ENCODE measurements around the gene DMD. TPM values are rescaled to one million over a fixed set of nuclear protein-coding genes. Genes with fewer than 3 reads are reported as not detected.
"Not testable (repeated sequence)": the region's sequence is repeated elsewhere in the genome, so short reads cannot be mapped to it uniquely, and the experiment has no call there.

Gene DMD
- total RNA-seq, 4 donors from 2014 or later: 2.2 to 26.7 (median 7.8) TPM

- H3K27ac ChIP-seq: no peak overlapping the region
- no peaks in the 10 kb centered on the region for H3K36me3 ChIP-seq
- H3K9me3 ChIP-seq: no peaks in the 10 kb centered on the region
- H3K4me3 ChIP-seq: no peak overlapping the region
- no peaks in the 10 kb centered on the region for H3K27me3 ChIP-seq
- no peak for TF ChIP-seq POLR2A (IDR thresholded peaks at IDR 0.05)
- TF ChIP-seq CTCF (IDR thresholded peaks at IDR 0.05): no peak
- H3K4me1 ChIP-seq: no peaks in the 10 kb centered on the region
- WGBS, 2 donors: 54 to 56% methylated on average over 3 of the region's 3 CpGs
- DNase-seq: no peak
- intact Hi-C loops (cut with DNase I): no loop called here
These were observed 116.3 kb downstream of the DMD start for GRCh38 chrX:33095079-33095478.

GRCh38 chrX:33087411-33087810 is 123.9 kb downstream of the DMD start:
- Histone ChIP-seq H3K36me3 (no peaks in the 10 kb centered on the region), H3K4me3 (no peak overlapping the region), H3K27me3 (no peaks in the 10 kb centered on the region), H3K4me1 (no peaks in the 10 kb centered on the region), H3K27ac (no peak overlapping the region), H3K9me3 (no peaks in the 10 kb centered on the region)
- intact Hi-C loops (cut with DNase I): no loop called here
- TF ChIP-seq POLR2A (IDR thresholded peaks at IDR 0.05) (no peak), CTCF (IDR thresholded peaks at IDR 0.05) (no peak)
- DNase-seq: no peak

GRCh38 chrX:33086886-33087285 is 124.5 kb downstream of the DMD start:
- no peak for TF ChIP-seq POLR2A (IDR thresholded peaks at IDR 0.05)
- no peak for TF ChIP-seq CTCF (IDR thresholded peaks at IDR 0.05)
- H3K4me1 ChIP-seq: no peaks in the 10 kb centered on the region
- no peaks in the 10 kb centered on the region for H3K36me3 ChIP-seq
- 33 to 64% methylated on average over 1 of the region's 1 CpG for WGBS, 2 donors
- H3K4me3 ChIP-seq: no peak overlapping the region
- H3K27me3 ChIP-seq: no peaks in the 10 kb centered on the region
- H3K9me3 ChIP-seq: no peaks in the 10 kb centered on the region
- DNase-seq: no peak
- intact Hi-C loops (cut with DNase I): no loop called here
- no peak overlapping the region for H3K27ac ChIP-seq

GRCh38 chrX:33082371-33082770 is 129.0 kb downstream of the DMD start:
- WGBS, 2 donors: 43 to 79% methylated on average over 1 of the region's 1 CpG
- no peak for DNase-seq
- H3K36me3 ChIP-seq: no peaks in the 10 kb centered on the region
- H3K9me3 ChIP-seq: no peaks in the 10 kb centered on the region
- no peak overlapping the region for H3K4me3 ChIP-seq
- TF ChIP-seq CTCF (IDR thresholded peaks at IDR 0.05): no peak
- no peak for TF ChIP-seq POLR2A (IDR thresholded peaks at IDR 0.05)
- intact Hi-C loops (cut with DNase I): no loop called here
- H3K4me1 ChIP-seq: no peaks in the 10 kb centered on the region
- no peaks in the 10 kb centered on the region for H3K27me3 ChIP-seq
- no peak overlapping the region for H3K27ac ChIP-seq

- TF ChIP-seq CTCF (IDR thresholded peaks at IDR 0.05) (no peak), POLR2A (IDR thresholded peaks at IDR 0.05) (no peak)
- H3K4me3 ChIP-seq: no peak overlapping the region
- WGBS, 2 donors: 76 to 92% methylated on average over 3 of the region's 3 CpGs
- H3K36me3 ChIP-seq: no peaks in the 10 kb centered on the region
- no peak for DNase-seq
- intact Hi-C loops (cut with DNase I): no loop called here
- no peak overlapping the region for H3K27ac ChIP-seq
- no peaks in the 10 kb centered on the region for H3K9me3 ChIP-seq
- H3K4me1 ChIP-seq: no peaks in the 10 kb centered on the region
- no peaks in the 10 kb centered on the region for H3K27me3 ChIP-seq
These were observed 133.1 kb downstream of the DMD start for GRCh38 chrX:33078273-33078672.

GRCh38 chrX:33073660-33074059 is 137.7 kb downstream of the DMD start:
- H3K27ac ChIP-seq; H3K9me3 ChIP-seq; H3K36me3 ChIP-seq; H3K4me1 ChIP-seq; H3K4me3 ChIP-seq; intact Hi-C loops (cut with DNase I); DNase-seq; H3K27me3 ChIP-seq: not testable (repeated sequence)
- WGBS, 2 donors: 86 to 91% methylated on average over 9 to 11 of the region's 11 CpGs
